ENCODE results near the gene GSAP.

GRCh38 chr7:77409005-77409738 lies 7.0 kb downstream of the GSAP start:
- no peak for TF ChIP-seq CTCF (IDR thresholded peaks at IDR 0.05; ENCODE audit: low read length)
- no peak for TF ChIP-seq EZH2 (IDR thresholded peaks at IDR 0.05; ENCODE audit: borderline replicate concordance, low read length)

All from OCI-LY1 (cell line).